Ascending aorta (tissue), 2 donors: ENCODE results near the gene SLTM. TPM values are rescaled to one million over a fixed set of nuclear protein-coding genes. Genes with fewer than 3 reads are reported as not detected.
"Not testable (repeated sequence)": the region's sequence is repeated elsewhere in the genome, so short reads cannot be mapped to it uniquely, and the experiment has no call there.

Experiments used
- DNase-seq, 2 donors: peaks; one replicate each; pipeline ENCODE4 v3.0.0-alpha.2; 2019; ENCODE audit warnings: low spot score in 2 of 2
- H3K27ac ChIP-seq, 2 donors: fragments of 200-600 bp; sonication (generic); one replicate each; pipeline ENCODE4 v1.5.1; 2016 to 2017; ENCODE audit warnings: mild to moderate bottlenecking in 1 of 2
- H3K27me3 ChIP-seq: fragments of 200-600 bp; sonication (generic); one replicate; pipeline ENCODE4 v1.5.1; 2017
- H3K36me3 ChIP-seq, 2 donors: fragments of 200-600 bp; sonication (generic); one replicate each; pipeline ENCODE4 v1.5.1; 2016
- H3K4me1 ChIP-seq, 2 donors: fragments of 200-600 bp; sonication (generic); one replicate each; pipeline ENCODE4 v1.5.1; 2016 to 2017; ENCODE audit warnings: mild to moderate bottlenecking in 1 of 2
- H3K4me3 ChIP-seq, 2 donors: fragments of 200-600 bp; sonication (generic); one replicate each; pipeline ENCODE4 v1.5.1; 2016 to 2017; ENCODE audit warnings: mild to moderate bottlenecking in 1 of 2
- H3K9me3 ChIP-seq, 2 donors: fragments of 200-600 bp; sonication (generic); one replicate each; pipeline ENCODE4 v1.5.1; 2016
- CTCF ChIP-seq, 3 experiments: fragments of 200-600 bp in 2 of 3; fragments of 450-650 bp in 1 of 3; sonication (generic) in 2 of 3; IDR thresholded peaks; one replicate each; pipeline ENCODE4 v1.5.1; 2016 to 2019; ENCODE audit warnings: antibody characterized with exemption in 3 of 3, mild to moderate bottlenecking in 1 of 3, moderate library complexity in 1 of 3
- intact Hi-C: fragments of 100-400 bp; cut with DNase I; formaldehyde crosslinking; loops from one replicate; pipeline ENCODE4 v1.15.1; 2023
- total RNA-seq: library from RNA; depleted of rRNA; stranded (reverse); fragments of >200 nt; gene quantifications from one replicate; pipeline ENCODE4 v1.1.0, GENCODE V29; 2016

SLTM gene
- total RNA-seq, 1 donor from 2014 or later: 109 TPM

GRCh38 chr15:58870451-58870850, 63.0 kb downstream of the SLTM start:
- intact Hi-C loops: no loop called here
- no peak for DNase-seq
- H3K4me3 ChIP-seq: no peak overlapping the region
- H3K4me1 ChIP-seq: no peaks in the 10 kb centered on the region
- H3K9me3 ChIP-seq: no peaks in the 10 kb centered on the region
- TF ChIP-seq CTCF (IDR thresholded peaks at IDR 0.05): no peak
- no peaks in the 10 kb centered on the region for H3K36me3 ChIP-seq
- no peaks in the 10 kb centered on the region for H3K27me3 ChIP-seq
- H3K27ac ChIP-seq: no peak overlapping the region

DNA sequence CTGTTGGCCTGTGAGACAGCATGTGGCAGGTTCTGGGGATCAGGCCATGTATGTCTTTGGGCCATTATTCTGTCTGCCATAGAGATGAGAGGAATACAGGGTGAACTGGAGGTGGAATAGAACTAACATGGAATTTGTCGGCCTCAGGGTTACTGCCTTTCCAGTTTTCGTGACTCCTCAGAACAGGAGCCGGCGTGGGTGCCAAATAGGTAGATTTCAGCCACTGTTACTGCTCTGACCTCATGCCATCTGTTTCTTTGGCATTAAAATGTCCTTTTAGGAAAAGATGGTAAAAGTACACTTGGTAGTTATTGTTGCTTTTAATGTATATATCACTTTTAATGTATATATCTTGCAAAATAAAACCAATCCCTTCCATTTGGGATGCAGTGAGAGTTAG, 65.6 kb downstream of the SLTM start:
- intact Hi-C loops: no loop called here
- no peaks in the 10 kb centered on the region for H3K9me3 ChIP-seq

GRCh38 chr15:58865425-58865880, 68.0 kb downstream of the SLTM start:
- H3K4me3 ChIP-seq: peak overlapping the region; percentile 50 to 60
- no peak for DNase-seq
- H3K27ac ChIP-seq: no peak overlapping the region
- no peak for TF ChIP-seq CTCF (IDR thresholded peaks at IDR 0.05)
- H3K27me3 ChIP-seq: no peaks in the 10 kb centered on the region
- H3K4me1 ChIP-seq: peaks cover 0 to 4% of the 10 kb centered on the region in 2 donors
- no peaks in the 10 kb centered on the region for H3K9me3 ChIP-seq
- H3K36me3 ChIP-seq: no peaks in the 10 kb centered on the region
- intact Hi-C loops: no loop called here

More for the DNA sequence above, 65.6 kb downstream of the SLTM start:
- Histone ChIP-seq H3K27me3 (no peaks in the 10 kb centered on the region), H3K27ac (no peak overlapping the region), H3K36me3 (no peaks in the 10 kb centered on the region), H3K4me3 (no peak overlapping the region), H3K4me1 (peaks cover 0 to 4% of the 10 kb centered on the region in 2 donors)
- no peak for TF ChIP-seq CTCF (IDR thresholded peaks at IDR 0.05)
- DNase-seq: no peak

DNA sequence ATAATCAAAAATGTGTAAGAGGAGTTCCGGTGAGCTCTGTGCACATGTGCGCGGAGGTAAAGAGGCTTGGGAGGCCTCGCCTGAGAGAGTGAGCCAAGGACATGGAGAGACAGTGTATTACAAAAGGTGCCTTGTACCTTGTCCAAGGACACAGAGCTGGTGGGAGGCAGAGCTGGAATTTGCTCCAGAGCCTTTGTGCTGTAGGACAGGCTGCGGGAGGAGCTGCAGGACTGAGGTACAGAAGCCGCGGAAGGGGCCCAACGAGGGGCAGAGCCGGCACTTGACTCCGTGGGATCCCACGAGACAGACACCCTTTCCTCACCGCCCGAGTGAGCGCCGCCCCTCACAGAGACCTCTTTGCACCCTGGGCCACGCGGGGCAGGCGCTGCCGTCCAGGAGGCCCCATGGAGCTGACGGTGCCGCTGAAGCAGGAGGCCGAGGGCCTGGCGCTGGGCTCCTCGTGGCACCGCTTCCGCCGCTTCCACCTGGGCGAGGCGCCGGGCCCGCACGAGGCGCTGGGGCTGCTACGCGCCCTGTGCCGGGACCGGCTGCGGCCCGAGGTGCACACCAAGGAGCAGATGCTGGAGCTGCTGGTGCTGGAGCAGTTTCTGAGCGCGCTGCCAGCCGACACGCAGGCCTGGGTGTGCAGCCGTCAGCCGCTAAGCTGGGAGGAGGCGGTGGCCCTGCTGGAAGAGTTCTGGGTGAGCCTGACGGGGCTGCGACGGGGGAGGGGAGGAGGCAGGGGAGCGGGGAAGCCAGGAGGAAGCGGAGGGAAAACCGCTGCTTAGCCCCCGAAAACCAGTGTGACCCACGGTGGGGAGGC, 68.7 kb downstream of the SLTM start:
- Histone ChIP-seq H3K36me3 (no peaks in the 10 kb centered on the region), H3K27me3 (no peaks in the 10 kb centered on the region), H3K9me3 (no peaks in the 10 kb centered on the region), H3K27ac (no peak overlapping the region), H3K4me1 (peaks cover 0 to 4% of the 10 kb centered on the region in 2 donors), H3K4me3 (peak overlapping the region; percentile 50 to 60)
- intact Hi-C loops: no loop called here
- TF ChIP-seq CTCF (IDR thresholded peaks at IDR 0.05): no peak
- DNase-seq: no peak

GRCh38 chr15:58862326-58862725, 71.2 kb downstream of the SLTM start:
- no peaks in the 10 kb centered on the region for H3K36me3 ChIP-seq
- peaks cover 0 to 4% of the 10 kb centered on the region in 2 donors for H3K4me1 ChIP-seq
- H3K9me3 ChIP-seq: no peaks in the 10 kb centered on the region
- intact Hi-C loops: no loop called here
- TF ChIP-seq CTCF (IDR thresholded peaks at IDR 0.05): no peak
- DNase-seq: no peak
- H3K4me3 ChIP-seq: no peak overlapping the region
- H3K27me3 ChIP-seq: no peaks in the 10 kb centered on the region
- H3K27ac ChIP-seq: no peak overlapping the region

DNA sequence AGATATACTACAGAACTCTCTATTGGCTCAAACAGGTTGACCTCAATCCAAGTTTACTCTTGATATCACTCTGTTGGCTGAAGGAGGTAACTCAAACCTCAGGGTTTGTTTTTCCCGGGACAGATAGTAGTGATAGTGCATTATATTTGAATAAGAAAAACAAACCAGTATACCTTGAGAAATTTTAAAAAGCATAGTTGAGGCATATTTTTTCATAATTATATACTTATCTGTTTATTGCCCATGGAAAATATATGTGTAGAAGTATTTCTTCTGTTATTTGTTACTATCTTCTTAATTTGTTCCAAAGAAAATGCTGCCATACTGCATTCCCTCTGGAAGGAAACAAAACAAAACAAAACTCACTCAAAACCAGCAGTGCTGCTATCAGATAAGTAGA, 76.9 kb downstream of the SLTM start:
- intact Hi-C loops, DNase-seq, H3K4me1 ChIP-seq, H3K27ac ChIP-seq, H3K9me3 ChIP-seq, H3K27me3 ChIP-seq, H3K4me3 ChIP-seq: not testable (repeated sequence)
- H3K36me3 ChIP-seq: peaks cover 9 to 25% of the 10 kb centered on the region in 2 donors
